Stimulated activated CD4-positive, alpha-beta T cell treated with anti-CD3 and anti-CD28 coated beads, Interleukin-12 subunit alpha, Interleukin-12 subunit beta, amount 100 ng/mL, for 4 hours (primary cell): ENCODE measurements around the gene FLT1.

Experiments used
- DNase-seq: peaks from one replicate; pipeline ENCODE4 v3.0.0-alpha.2; 2020

Gene FLT1

GRCh38 chr13:28424541-28424940 is 70.4 kb downstream of the FLT1 start:
- no peak for DNase-seq

- DNase-seq: no peak
Observed at GRCh38 chr13:28423010-28423409, 71.9 kb downstream of the FLT1 start.

GRCh38 chr13:28421676-28422410 is 73.1 kb downstream of the FLT1 start:
- no peak for DNase-seq

GRCh38 chr13:28420704-28421103 is 74.2 kb downstream of the FLT1 start:
- DNase-seq: no peak

GRCh38 chr13:28415994-28416421 is 78.9 kb downstream of the FLT1 start:
- DNase-seq: no peak

- DNase-seq: no peak
Observed at GRCh38 chr13:28413999-28414398, 80.9 kb downstream of the FLT1 start.

GRCh38 chr13:28412981-28413380 is 81.9 kb downstream of the FLT1 start:
- no peak for DNase-seq

- DNase-seq: no peak
Observed at GRCh38 chr13:28411831-28412353, 83.0 kb downstream of the FLT1 start.

- no peak for DNase-seq
Observed at GRCh38 chr13:28410096-28410495, 84.8 kb downstream of the FLT1 start.

- DNase-seq: no peak
Observed at GRCh38 chr13:28409648-28410047, 85.3 kb downstream of the FLT1 start.

GRCh38 chr13:28408863-28409262 is 86.1 kb downstream of the FLT1 start:
- DNase-seq: no peak

- no peak for DNase-seq
Observed at GRCh38 chr13:28408235-28408848, 86.6 kb downstream of the FLT1 start.

- DNase-seq: no peak
Observed at GRCh38 chr13:28406733-28407266, 88.1 kb downstream of the FLT1 start.

GRCh38 chr13:28402057-28402381 is 92.9 kb downstream of the FLT1 start:
- no peak for DNase-seq

- no peak for DNase-seq
Observed at GRCh38 chr13:28401303-28402056, 93.4 kb downstream of the FLT1 start.

- no peak for DNase-seq
Observed at GRCh38 chr13:28396053-28396452, 98.9 kb downstream of the FLT1 start.

- no peak for DNase-seq
Observed at GRCh38 chr13:28394422-28394821, 100.5 kb downstream of the FLT1 start.

GRCh38 chr13:28392896-28393505 is 101.9 kb downstream of the FLT1 start:
- DNase-seq: no peak

GRCh38 chr13:28392428-28392827 is 102.5 kb downstream of the FLT1 start:
- DNase-seq: no peak

- no peak for DNase-seq
Observed at GRCh38 chr13:28387740-28388501, 107.0 kb downstream of the FLT1 start.

GRCh38 chr13:28385362-28385761 is 109.6 kb downstream of the FLT1 start:
- no peak for DNase-seq

GRCh38 chr13:28384789-28385188 is 110.1 kb downstream of the FLT1 start:
- DNase-seq: no peak
